GM18507 (cell line): ENCODE measurements around the gene ARL16.

Source experiments
- DNase-seq: peaks from one replicate; pipeline ENCODE4 v3.0.0; 2011; ENCODE audit warnings: low read depth; ENCODE audit not compliant: insufficient read length; ENCODE audit errors: extremely low spot score
- FAIRE-seq: peaks from 2 replicates; lab custom pipeline; 2011; peaks lifted over from hg19 to GRCh38; lab: Jason Lieb, UNC

The ARL16 gene

GRCh38 chr17:81713556-81714411 is 30.2 kb upstream of the ARL16 start:
- DNase-seq (no peak), FAIRE-seq (no peak)

- no peak for FAIRE-seq
- no peak for DNase-seq
Measured at GRCh38 chr17:81713004-81713555, 29.5 kb upstream of the ARL16 start.

GRCh38 chr17:81712468-81713003 is 28.9 kb upstream of the ARL16 start:
- DNase-seq (no peak), FAIRE-seq (no peak)

- FAIRE-seq (no peak), DNase-seq (peak; percentile 88)
Measured at GRCh38 chr17:81711814-81712467, 28.3 kb upstream of the ARL16 start, which contains the start of gene SLC25A10. TSS of gene SLC25A10 (plus strand) at chr17:81712284. CDS start at chr17:81712427, 143 bp downstream.

GRCh38 chr17:81710514-81711308 is 27.1 kb upstream of the ARL16 start:
- DNase-seq (no peak), FAIRE-seq (no peak)

GRCh38 chr17:81708739-81709185 is 25.2 kb upstream of the ARL16 start:
- no peak for DNase-seq
- FAIRE-seq: no peak

GRCh38 chr17:81707725-81708646 is 24.4 kb upstream of the ARL16 start:
- DNase-seq (no peak), FAIRE-seq (no peak)

GRCh38 chr17:81706757-81707624 is 23.4 kb upstream of the ARL16 start:
- DNase-seq: no peak
- FAIRE-seq: no peak

- DNase-seq: no peak
- no peak for FAIRE-seq
Measured at GRCh38 chr17:81706232-81706611, 22.6 kb upstream of the ARL16 start.

GRCh38 chr17:81705518-81706231 is 22.1 kb upstream of the ARL16 start:
- DNase-seq (no peak), FAIRE-seq (no peak)

GRCh38 chr17:81703747-81704654 is 20.4 kb upstream of the ARL16 start:
- FAIRE-seq (no peak), DNase-seq (no peak)

- FAIRE-seq (peak; percentile 94), DNase-seq (peak; percentile 97)
Measured at GRCh38 chr17:81702934-81703746, 19.5 kb upstream of the ARL16 start, which contains the start of gene MRPL12. TSS of gene MRPL12 (plus strand) at chr17:81703367. CDS start at chr17:81703502, 135 bp downstream.

- FAIRE-seq (no peak), DNase-seq (no peak)
Measured at GRCh38 chr17:81701288-81702071, 17.9 kb upstream of the ARL16 start.
